ENCODE data around the gene LEMD3.

DNA sequence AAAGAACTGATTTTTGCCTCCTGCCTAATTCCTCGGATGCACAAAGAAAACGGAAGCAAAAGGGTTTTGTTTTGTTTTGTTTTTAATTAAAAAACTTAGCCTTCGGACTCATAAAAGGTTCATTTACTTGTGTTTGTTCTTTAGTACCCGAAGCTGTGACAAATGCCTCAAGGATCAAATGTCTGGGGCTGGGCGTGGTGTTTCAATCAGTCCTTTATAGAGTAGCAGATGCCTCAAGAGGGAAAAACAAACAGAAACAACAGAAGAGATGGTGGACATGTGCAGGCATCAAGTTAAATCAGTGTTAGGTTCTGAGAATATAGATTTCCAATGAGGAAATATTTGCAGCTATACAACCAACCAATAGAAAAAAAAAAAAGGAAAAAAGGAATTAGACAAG is 46.7 kb upstream of the LEMD3 start:
- TF ChIP-seq POLR2AphosphoS5 (IDR thresholded peaks at IDR 0.05) = no peak
- TF ChIP-seq POLR2A (IDR thresholded peaks at IDR 0.05) = no peak
- TF ChIP-seq, protein P1, sequence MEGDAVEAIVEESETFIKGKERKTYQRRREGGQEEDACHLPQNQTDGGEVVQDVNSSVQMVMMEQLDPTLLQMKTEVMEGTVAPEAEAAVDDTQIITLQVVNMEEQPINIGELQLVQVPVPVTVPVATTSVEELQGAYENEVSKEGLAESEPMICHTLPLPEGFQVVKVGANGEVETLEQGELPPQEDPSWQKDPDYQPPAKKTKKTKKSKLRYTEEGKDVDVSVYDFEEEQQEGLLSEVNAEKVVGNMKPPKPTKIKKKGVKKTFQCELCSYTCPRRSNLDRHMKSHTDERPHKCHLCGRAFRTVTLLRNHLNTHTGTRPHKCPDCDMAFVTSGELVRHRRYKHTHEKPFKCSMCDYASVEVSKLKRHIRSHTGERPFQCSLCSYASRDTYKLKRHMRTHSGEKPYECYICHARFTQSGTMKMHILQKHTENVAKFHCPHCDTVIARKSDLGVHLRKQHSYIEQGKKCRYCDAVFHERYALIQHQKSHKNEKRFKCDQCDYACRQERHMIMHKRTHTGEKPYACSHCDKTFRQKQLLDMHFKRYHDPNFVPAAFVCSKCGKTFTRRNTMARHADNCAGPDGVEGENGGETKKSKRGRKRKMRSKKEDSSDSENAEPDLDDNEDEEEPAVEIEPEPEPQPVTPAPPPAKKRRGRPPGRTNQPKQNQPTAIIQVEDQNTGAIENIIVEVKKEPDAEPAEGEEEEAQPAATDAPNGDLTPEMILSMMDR (IDR thresholded peaks at IDR 0.05) = no peak

Data from prostate gland (tissue), 2 donors.